GM12875 (cell line): ENCODE results near the gene SLC27A3.

ENCODE experiments used
- H3K4me3 ChIP-seq: one replicate; pipeline ENCODE4 v1.5.1; 2011; ENCODE audit warnings: low read depth, low read length, control low read depth
- TF ChIP-seq, protein P1 (sequence below): IDR thresholded peaks from 2 replicates; pipeline ENCODE4 v1.5.1; 2011; ENCODE audit warnings: low read depth, mild to moderate bottlenecking, control low read depth, inconsistent platforms, low read length, moderate library complexity, borderline replicate concordance; ENCODE audit not compliant: insufficient read depth

SLC27A3 gene

GRCh38 chr1:153749408-153750005 lies 25.7 kb upstream of the SLC27A3 start:
- H3K4me3 ChIP-seq, result no peak overlapping the region
- TF ChIP-seq, protein P1, sequence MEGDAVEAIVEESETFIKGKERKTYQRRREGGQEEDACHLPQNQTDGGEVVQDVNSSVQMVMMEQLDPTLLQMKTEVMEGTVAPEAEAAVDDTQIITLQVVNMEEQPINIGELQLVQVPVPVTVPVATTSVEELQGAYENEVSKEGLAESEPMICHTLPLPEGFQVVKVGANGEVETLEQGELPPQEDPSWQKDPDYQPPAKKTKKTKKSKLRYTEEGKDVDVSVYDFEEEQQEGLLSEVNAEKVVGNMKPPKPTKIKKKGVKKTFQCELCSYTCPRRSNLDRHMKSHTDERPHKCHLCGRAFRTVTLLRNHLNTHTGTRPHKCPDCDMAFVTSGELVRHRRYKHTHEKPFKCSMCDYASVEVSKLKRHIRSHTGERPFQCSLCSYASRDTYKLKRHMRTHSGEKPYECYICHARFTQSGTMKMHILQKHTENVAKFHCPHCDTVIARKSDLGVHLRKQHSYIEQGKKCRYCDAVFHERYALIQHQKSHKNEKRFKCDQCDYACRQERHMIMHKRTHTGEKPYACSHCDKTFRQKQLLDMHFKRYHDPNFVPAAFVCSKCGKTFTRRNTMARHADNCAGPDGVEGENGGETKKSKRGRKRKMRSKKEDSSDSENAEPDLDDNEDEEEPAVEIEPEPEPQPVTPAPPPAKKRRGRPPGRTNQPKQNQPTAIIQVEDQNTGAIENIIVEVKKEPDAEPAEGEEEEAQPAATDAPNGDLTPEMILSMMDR, result peak; percentile 94

- TF ChIP-seq, protein P1, result no peak
- no peak overlapping the region for H3K4me3 ChIP-seq
Measured at GRCh38 chr1:153750026-153750995, 24.9 kb upstream of the SLC27A3 start.

- TF ChIP-seq, protein P1, result no peak
- H3K4me3 ChIP-seq, result no peak overlapping the region
Measured at GRCh38 chr1:153752072-153752471, 23.1 kb upstream of the SLC27A3 start.

DNA sequence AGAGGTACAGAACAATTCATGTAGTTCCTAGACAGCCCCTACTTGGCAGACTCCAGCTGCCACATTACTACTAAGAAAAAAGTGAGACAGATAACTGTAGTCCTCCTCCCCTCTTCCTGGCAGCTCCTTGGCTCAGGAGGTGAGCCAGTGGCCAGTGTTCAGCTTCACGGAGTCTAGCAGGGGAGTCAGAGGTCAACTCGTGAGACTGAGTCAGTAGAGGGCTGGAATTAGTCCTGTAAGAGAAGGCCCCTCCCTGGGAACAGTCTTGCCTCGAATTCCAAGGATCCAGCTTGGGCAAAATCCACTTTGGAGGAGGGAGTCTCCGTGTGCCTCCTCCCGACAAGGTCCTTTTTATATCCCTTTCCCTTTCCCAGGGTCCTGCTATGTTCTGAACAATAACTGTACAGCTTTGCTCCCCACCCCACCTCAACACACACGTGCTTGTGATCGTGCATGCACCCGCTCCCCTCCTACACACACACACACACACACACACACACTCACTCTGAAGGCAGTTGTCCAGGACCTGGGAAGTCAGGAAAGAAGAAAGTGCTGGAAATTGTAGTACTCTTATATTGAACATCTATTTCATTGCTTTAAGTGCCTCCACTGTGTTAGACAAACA lies 22.5 kb upstream of the SLC27A3 start:
- TF ChIP-seq, protein P1, result no peak
- H3K4me3 ChIP-seq, result no peak overlapping the region

- TF ChIP-seq, protein P1, result no peak
- no peak overlapping the region for H3K4me3 ChIP-seq
Measured at GRCh38 chr1:153754266-153754665, 20.9 kb upstream of the SLC27A3 start.

DNA sequence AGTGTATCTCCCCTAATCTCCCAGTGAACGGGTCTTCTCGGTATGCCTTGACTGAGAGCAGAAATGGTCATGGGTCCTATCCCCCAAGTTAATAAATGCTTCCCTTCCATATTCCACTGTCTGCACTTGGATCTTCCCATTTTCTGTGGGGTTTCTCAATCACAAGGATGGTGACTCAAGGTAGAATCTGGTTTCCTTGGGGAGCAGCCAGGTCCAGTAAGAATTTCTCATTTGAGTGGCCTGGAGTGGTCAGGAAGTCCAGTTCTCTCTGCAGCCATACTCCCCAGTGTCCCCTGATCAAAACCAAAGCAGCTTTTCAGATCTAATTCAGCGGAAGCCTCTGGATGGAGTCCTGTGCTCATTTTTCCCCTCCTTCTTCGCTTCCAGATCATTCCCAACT lies 14.8 kb upstream of the SLC27A3 start:
- H3K4me3 ChIP-seq, result no peak overlapping the region
- TF ChIP-seq, protein P1, result no peak
